Trophoblast cell (in vitro differentiated cells and primary cell): ENCODE data around the gene WDR41.

Source experiments
- DNase-seq, 2 donors: peaks; one replicate each; pipeline ENCODE4 v3.0.0-alpha.2; 2016
- H2AFZ ChIP-seq: 2 replicates; pipeline ENCODE4 v1.6.1; 2013; ENCODE audit warnings: low read length, moderate library complexity, mild to moderate bottlenecking; ENCODE audit not compliant: insufficient read depth, poor library complexity
- H2AK5ac ChIP-seq: 2 replicates; pipeline ENCODE4 v1.6.1; 2013; ENCODE audit warnings: mild to moderate bottlenecking, low read length
- H2BK120ac ChIP-seq: 2 replicates; pipeline ENCODE4 v1.6.1; 2013; ENCODE audit warnings: low read length, mild to moderate bottlenecking, moderate library complexity; ENCODE audit not compliant: insufficient read depth, poor library complexity
- H2BK12ac ChIP-seq: 2 replicates; pipeline ENCODE4 v1.6.1; 2013; ENCODE audit warnings: mild to moderate bottlenecking, low read length, moderate library complexity
- H2BK5ac ChIP-seq: 2 replicates; pipeline ENCODE4 v1.6.1; 2013; ENCODE audit warnings: low read length, low read depth, moderate library complexity, mild to moderate bottlenecking; ENCODE audit not compliant: poor library complexity
- H3K14ac ChIP-seq: 2 replicates; pipeline ENCODE4 v1.6.1; 2013; ENCODE audit warnings: mild to moderate bottlenecking, low read length
- H3K18ac ChIP-seq: 2 replicates; pipeline ENCODE4 v1.6.1; 2013; ENCODE audit warnings: mild to moderate bottlenecking, low read length
- H3K23ac ChIP-seq: 2 replicates; pipeline ENCODE4 v1.6.1; 2013; ENCODE audit warnings: low read length
- H3K27ac ChIP-seq: 2 replicates; pipeline ENCODE4 v1.5.1; 2013; ENCODE audit warnings: low read depth, mild to moderate bottlenecking, inconsistent platforms, low read length, moderate library complexity
- H3K27me3 ChIP-seq: 2 replicates; pipeline ENCODE4 v1.6.1; 2013; ENCODE audit warnings: inconsistent platforms, mild to moderate bottlenecking, low read length, moderate library complexity; ENCODE audit not compliant: insufficient read depth
- H3K36me3 ChIP-seq, 2 experiments: 1 replicate in 1 of 2; 2 replicates in 1 of 2; pipeline ENCODE4 v1.6.1; 2013; ENCODE audit warnings: low read length in 2 of 2, mild to moderate bottlenecking in 2 of 2, moderate library complexity in 1 of 2; ENCODE audit not compliant: insufficient read depth in 2 of 2, control insufficient read depth in 1 of 2
- H3K4ac ChIP-seq: 2 replicates; pipeline ENCODE4 v1.6.1; 2013; ENCODE audit warnings: low read depth, mild to moderate bottlenecking, low read length, moderate library complexity
- H3K4me1 ChIP-seq, 2 experiments: 1 replicate in 1 of 2; 2 replicates in 1 of 2; pipeline ENCODE4 v1.6.1; 2013; ENCODE audit warnings: low read length in 2 of 2, mild to moderate bottlenecking in 2 of 2, moderate library complexity in 1 of 2; ENCODE audit not compliant: insufficient read depth in 2 of 2, control insufficient read depth in 1 of 2
- H3K4me2 ChIP-seq: 2 replicates; pipeline ENCODE4 v1.6.1; 2013; ENCODE audit warnings: inconsistent platforms, mild to moderate bottlenecking, low read length, moderate library complexity
- H3K4me3 ChIP-seq: 2 replicates; pipeline ENCODE4 v1.5.1; 2013; ENCODE audit warnings: mild to moderate bottlenecking, low read depth, low read length, inconsistent platforms
- H3K79me1 ChIP-seq: one replicate; pipeline ENCODE4 v1.6.1; 2013; ENCODE audit warnings: low read length
- H3K79me2 ChIP-seq: 2 replicates; pipeline ENCODE4 v1.6.1; 2013; ENCODE audit warnings: low read length, mild to moderate bottlenecking; ENCODE audit not compliant: control insufficient read depth, insufficient read depth, poor library complexity
- H3K9ac ChIP-seq: 2 replicates; pipeline ENCODE4 v1.6.1; 2013; ENCODE audit warnings: mild to moderate bottlenecking, low read length
- H3K9me3 ChIP-seq: 2 replicates; pipeline ENCODE4 v1.6.1; 2013; ENCODE audit warnings: low read depth, mild to moderate bottlenecking, control low read depth, inconsistent platforms, low read length; ENCODE audit not compliant: insufficient read depth
- H4K12ac ChIP-seq: 2 replicates; pipeline ENCODE4 v1.6.1; 2013; ENCODE audit warnings: low read depth, mild to moderate bottlenecking, low read length, moderate library complexity
- H4K8ac ChIP-seq: 2 replicates; pipeline ENCODE4 v1.6.1; 2013; ENCODE audit warnings: low read depth, mild to moderate bottlenecking, low read length, moderate library complexity
- H4K91ac ChIP-seq: one replicate; pipeline ENCODE4 v1.6.1; 2013; ENCODE audit warnings: low read depth, mild to moderate bottlenecking, low read length, moderate library complexity
- WGBS: extraction: QIAGEN DNeasy Blood & Tissue Kit; methylation state at CpG from one replicate; pipeline ENCODE4 v1.1.7; 2013; ENCODE audit warnings: missing lambda C conversion rate; ENCODE audit not compliant: insufficient read length, insufficient coverage; ENCODE audit errors: extremely low coverage; 5-methylcytosine and 5-hydroxymethylcytosine counted together

WDR41 gene

DNA sequence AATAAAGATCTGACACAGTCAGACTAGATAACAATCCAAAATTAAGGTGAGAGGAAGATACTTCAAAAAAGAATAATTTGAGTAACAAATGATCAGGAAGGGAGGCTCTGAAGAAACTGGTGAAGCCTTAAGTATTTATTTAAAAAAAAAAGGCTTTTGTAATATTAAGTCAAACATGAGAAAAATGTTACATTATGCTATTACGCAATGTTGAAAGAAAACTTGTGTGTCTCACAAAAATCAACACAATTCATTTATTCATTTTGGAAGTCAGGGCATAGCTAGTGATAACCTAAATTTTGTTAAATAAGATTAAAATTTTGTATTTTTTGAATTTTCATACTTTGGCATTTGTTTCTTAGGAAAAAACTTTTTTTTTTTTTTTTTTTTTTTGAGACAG lies 28.2 kb downstream of the WDR41 start:
- no peak overlapping the region for H2BK120ac ChIP-seq
- no peaks in the 10 kb centered on the region for H3K27me3 ChIP-seq
- no peak for DNase-seq
- no peak overlapping the region for H2BK5ac ChIP-seq
- no peak overlapping the region for H4K91ac ChIP-seq
- H4K12ac ChIP-seq, result no peak overlapping the region
- no peaks in the 10 kb centered on the region for H3K36me3 ChIP-seq
- no peak overlapping the region for H2AFZ ChIP-seq
- no peak overlapping the region for H3K27ac ChIP-seq
- WGBS, result no CpG with 5 or more reads among the region's 1 CpG
- no peak overlapping the region for H3K4me2 ChIP-seq
- no peak overlapping the region for H3K9ac ChIP-seq
- no peak overlapping the region for H3K4ac ChIP-seq
- no peak overlapping the region for H3K4me3 ChIP-seq
- H3K9me3 ChIP-seq, result no peaks in the 10 kb centered on the region
- H3K18ac ChIP-seq, result no peak overlapping the region
- no peak overlapping the region for H2BK12ac ChIP-seq
- H3K79me1 ChIP-seq, result no peaks in the 10 kb centered on the region
- H4K8ac ChIP-seq, result no peak overlapping the region
- no peak overlapping the region for H3K23ac ChIP-seq
- no peak overlapping the region for H3K14ac ChIP-seq
- H3K4me1 ChIP-seq, result no peaks in the 10 kb centered on the region
- no peak overlapping the region for H2AK5ac ChIP-seq
- H3K79me2 ChIP-seq, result no peaks in the 10 kb centered on the region

DNA sequence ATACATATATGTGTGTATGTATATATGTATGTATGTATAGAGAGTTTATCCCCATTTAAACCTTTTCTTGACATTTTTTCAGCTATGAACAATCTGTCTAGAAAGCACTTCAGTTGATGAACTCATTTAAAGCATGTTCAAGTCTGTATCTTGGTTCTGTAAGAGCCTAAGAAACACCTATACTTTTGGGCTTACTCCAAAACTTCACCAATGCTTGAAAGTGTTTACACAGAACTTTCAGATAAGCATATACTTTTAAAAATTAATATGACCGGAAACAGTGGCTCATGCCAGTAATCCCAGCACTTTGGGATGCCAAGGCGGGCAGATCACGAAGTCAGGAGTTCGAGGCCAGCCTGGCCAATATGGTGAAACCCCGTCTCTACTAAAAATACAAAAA lies 30.8 kb downstream of the WDR41 start:
- no peak overlapping the region for H3K4ac ChIP-seq
- H4K91ac ChIP-seq, result no peak overlapping the region
- no peak overlapping the region for H4K8ac ChIP-seq
- H3K9me3 ChIP-seq, result no peaks in the 10 kb centered on the region
- H3K27ac ChIP-seq, result no peak overlapping the region
- no peak overlapping the region for H3K9ac ChIP-seq
- no peak overlapping the region for H3K23ac ChIP-seq
- no peak overlapping the region for H2BK5ac ChIP-seq
- DNase-seq, result no peak
- H2BK120ac ChIP-seq, result no peak overlapping the region
- H3K79me1 ChIP-seq, result no peaks in the 10 kb centered on the region
- H3K4me3 ChIP-seq, result no peak overlapping the region
- no peaks in the 10 kb centered on the region for H3K36me3 ChIP-seq
- no peak overlapping the region for H3K4me2 ChIP-seq
- no CpG with 5 or more reads among the region's 5 CpGs for WGBS
- no peaks in the 10 kb centered on the region for H3K27me3 ChIP-seq
- H3K4me1 ChIP-seq, result no peaks in the 10 kb centered on the region
- H2AK5ac ChIP-seq, result no peak overlapping the region
- H3K18ac ChIP-seq, result no peak overlapping the region
- no peak overlapping the region for H2AFZ ChIP-seq
- no peak overlapping the region for H4K12ac ChIP-seq
- no peak overlapping the region for H2BK12ac ChIP-seq
- no peak overlapping the region for H3K14ac ChIP-seq
- no peaks in the 10 kb centered on the region for H3K79me2 ChIP-seq

DNA sequence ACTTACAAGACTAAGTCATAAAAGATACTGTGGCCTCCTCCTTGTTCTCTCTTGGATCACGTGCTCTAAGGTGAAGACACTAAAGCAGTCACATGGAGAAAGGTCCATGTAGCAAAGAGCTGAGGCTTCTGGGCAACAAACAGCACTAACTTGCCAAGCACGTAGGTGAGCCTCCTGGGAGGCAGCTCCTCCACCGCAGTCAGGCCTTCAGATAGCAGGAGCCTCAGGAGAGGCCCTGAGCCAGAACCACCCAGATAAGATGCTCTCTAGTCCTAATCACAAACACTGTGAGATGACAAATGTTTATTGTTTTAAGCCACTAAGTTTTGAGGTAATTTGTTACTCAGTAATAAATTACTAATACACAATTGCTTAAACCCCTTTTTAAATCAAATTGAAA lies 38.0 kb downstream of the WDR41 start:
- Histone ChIP-seq H3K18ac (no peak overlapping the region), H4K8ac (no peak overlapping the region), H2BK12ac (no peak overlapping the region), H3K9ac (no peak overlapping the region), H4K12ac (no peak overlapping the region), H3K27ac (no peak overlapping the region), H2AK5ac (no peak overlapping the region), H3K4me3 (no peak overlapping the region), H3K79me2 (no peaks in the 10 kb centered on the region), H2BK120ac (no peak overlapping the region), H3K14ac (no peak overlapping the region), H2BK5ac (no peak overlapping the region), H3K4me2 (no peak overlapping the region), H3K79me1 (no peaks in the 10 kb centered on the region), H3K9me3 (no peaks in the 10 kb centered on the region), H3K23ac (no peak overlapping the region), H4K91ac (no peak overlapping the region), H3K36me3 (no peaks in the 10 kb centered on the region), H3K4me1 (no peaks in the 10 kb centered on the region), H2AFZ (no peak overlapping the region), H3K27me3 (no peaks in the 10 kb centered on the region), H3K4ac (no peak overlapping the region)
- DNase-seq, result no peak
- WGBS, result no CpG with 5 or more reads among the region's 3 CpGs

DNA sequence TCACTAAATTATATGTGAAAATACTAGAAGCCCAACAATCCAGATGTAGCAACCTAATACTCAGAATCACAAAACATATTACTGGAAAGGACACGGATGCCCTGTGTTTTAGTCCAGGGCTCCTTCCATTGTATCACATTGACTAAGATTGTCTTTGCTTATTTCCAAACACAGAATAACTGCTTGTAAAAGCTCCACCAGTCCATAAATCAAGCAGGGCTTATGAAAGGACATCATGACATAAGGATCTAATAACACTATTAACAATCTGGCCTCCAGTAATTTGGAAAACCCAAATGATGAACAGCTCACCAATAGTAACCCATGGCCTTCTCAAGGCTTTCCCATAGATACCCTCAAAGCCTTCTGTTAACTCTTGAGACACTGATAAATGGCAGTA lies 39.8 kb downstream of the WDR41 start:
- Histone ChIP-seq H3K79me2 (no peaks in the 10 kb centered on the region), H3K9me3 (no peaks in the 10 kb centered on the region), H3K36me3 (peaks cover 0 to 4% of the 10 kb centered on the region in 2 experiments), H2BK5ac (no peak overlapping the region), H3K79me1 (no peaks in the 10 kb centered on the region), H3K14ac (no peak overlapping the region), H2AFZ (no peak overlapping the region), H3K23ac (no peak overlapping the region), H3K4me1 (no peaks in the 10 kb centered on the region), H3K4me2 (no peak overlapping the region), H3K27ac (no peak overlapping the region), H4K8ac (no peak overlapping the region), H2BK120ac (no peak overlapping the region), H3K4ac (no peak overlapping the region), H3K18ac (no peak overlapping the region), H2AK5ac (no peak overlapping the region), H2BK12ac (no peak overlapping the region), H3K27me3 (no peaks in the 10 kb centered on the region), H3K9ac (no peak overlapping the region), H4K91ac (no peak overlapping the region), H3K4me3 (no peak overlapping the region), H4K12ac (no peak overlapping the region)
- no peak for DNase-seq
- no CpG with 5 or more reads among the region's 1 CpG for WGBS
